ENCODE results near the gene QSER1.
"Not testable (repeated sequence)": the region's sequence is repeated elsewhere in the genome, so short reads cannot be mapped to it uniquely, and the experiment has no call there.

QSER1 gene

GRCh38 chr11:32937283-32937682 lies 44.7 kb downstream of the QSER1 start:
- not testable (repeated sequence) for DNase-seq

GRCh38 chr11:32939046-32939445 lies 46.4 kb downstream of the QSER1 start:
- no peak for DNase-seq

GRCh38 chr11:32939866-32940265 lies 47.3 kb downstream of the QSER1 start:
- no peak for DNase-seq

GRCh38 chr11:32940865-32941264 lies 48.3 kb downstream of the QSER1 start:
- DNase-seq = no peak

- no peak for DNase-seq
These were observed 55.4 kb downstream of the QSER1 start for GRCh38 chr11:32947978-32948377.

DNA sequence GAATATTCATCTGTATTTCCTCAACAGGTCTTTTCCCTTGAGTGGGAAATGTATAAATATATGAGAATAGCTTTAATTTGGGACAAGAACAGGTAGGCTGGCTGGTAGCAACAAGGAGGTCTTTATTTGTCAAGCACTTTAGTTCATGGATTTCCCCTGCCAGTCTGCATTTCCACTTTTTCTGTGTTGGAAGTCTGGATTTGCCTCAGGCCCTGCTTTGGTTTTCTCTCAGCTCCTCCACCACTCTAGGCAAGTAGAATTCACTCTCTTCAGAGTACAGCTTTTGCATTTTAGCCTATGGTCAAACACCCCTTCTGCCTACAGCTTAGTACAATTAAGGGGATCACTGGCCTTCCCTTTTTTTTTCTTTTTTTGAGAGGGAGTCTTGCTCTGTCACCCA lies 57.1 kb downstream of the QSER1 start:
- no peak for DNase-seq

DNA sequence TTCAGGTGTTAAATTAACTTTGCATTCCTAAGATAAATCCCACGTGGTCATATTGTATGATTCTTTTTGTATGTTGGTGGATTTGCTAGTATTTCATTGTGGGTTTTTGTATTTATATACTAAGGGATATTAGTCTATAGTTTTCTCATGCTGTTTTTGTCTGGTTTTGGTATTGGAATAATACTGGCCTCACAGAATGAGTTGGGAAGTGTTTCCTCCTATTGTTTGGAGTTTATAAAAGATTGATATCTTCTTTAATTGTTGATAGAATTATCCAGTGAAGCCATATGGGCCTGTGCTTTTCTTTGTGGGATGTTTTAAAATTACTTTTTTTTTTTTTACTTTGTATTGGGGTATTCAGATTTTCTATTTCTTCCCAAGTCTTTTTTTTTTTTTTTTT lies 59.8 kb downstream of the QSER1 start:
- DNase-seq = no peak

DNA sequence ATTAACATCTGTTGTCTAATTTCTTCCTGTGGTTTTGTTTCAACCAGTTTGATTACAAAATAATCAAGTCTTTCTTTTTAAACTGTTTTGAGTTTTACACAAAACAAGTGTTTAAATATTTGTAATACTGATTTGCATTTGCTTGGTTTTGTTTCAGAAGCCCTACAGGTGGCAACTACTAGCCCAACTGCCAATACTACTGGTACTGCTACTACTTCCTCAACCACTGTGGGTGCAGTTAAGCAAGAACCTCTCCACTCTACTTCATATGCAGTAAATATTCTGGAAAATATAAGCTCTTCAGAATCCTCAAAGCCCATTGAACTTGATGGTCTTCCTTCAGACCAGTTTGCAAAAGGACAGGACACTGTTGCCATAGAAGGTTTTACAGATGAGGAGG lies 61.1 kb downstream of the QSER1 start:
- DNase-seq = no peak

DNA sequence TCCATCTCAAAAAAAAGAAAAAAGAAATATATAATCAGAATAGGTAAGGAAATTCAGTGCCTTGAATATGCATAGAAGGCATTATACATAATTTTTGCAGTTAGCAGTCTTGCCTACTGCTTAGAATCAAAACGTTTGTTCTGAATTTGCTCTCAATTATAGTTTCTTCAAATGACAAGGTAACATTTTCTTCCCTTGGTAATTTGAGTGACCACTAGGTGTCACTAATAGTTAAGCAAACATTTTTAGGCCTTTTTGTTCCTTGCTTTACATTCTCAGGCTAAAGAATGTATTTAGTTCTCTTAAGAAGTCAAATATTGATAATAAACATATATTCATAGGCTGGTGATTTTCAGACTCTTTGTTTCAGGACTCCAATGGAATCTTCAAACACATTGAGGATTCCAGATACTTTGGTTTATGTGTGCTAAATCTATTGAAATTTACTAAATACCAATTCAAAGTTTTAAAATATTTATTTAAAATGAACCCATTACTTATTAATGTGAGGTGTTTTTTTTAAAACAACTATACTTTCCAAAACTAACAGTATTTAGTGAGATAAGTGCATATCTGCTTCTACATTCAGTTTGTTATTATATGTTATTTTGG lies 68.0 kb downstream of the QSER1 start:
- DNase-seq = peak; percentile 24 to 55

- no peak for DNase-seq
These were observed 69.4 kb downstream of the QSER1 start for GRCh38 chr11:32962016-32962415.

DNA sequence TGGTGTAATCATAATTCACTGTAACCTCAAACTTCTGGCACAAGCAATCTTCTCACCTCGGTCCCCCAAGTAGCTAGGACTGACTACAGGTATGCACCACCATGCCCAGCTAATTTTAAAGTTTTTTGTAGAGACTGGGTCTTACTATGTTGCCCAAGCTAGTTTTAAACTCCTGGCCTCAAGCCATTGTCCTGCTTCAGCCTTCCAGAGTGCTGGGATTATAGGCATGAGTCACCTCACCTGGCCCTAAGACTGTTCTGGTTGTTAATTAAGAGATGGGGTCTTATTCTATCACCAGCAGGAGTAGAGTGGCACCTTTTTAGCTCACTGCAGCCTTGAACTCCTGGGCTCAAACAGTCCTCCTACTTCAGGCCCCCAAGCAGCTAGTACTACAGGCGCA lies 71.1 kb downstream of the QSER1 start:
- no peak for DNase-seq

DNA sequence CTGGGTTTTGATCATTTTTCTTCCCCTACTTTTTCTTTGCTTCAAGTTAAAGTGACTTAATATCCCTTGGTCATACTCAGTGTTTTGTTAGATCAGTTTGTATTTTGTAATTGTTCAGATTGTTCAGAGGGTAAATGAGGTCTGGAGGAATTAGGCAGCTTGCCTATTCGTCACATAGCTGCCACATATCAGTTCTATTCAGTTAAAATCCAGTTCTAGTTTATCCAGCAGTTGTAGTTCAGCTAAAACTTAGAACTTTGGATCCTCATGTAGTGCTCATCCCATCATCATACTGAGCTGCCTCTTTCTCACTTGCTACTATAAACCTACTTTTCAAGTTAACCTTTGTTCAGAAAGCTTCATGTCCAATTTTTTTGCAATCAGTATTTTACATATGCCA lies 75.9 kb downstream of the QSER1 start:
- no peak for DNase-seq

GRCh38 chr11:32972233-32972632 lies 79.6 kb downstream of the QSER1 start:
- not testable (repeated sequence) for DNase-seq

GRCh38 chr11:32972781-32973180 lies 80.2 kb downstream of the QSER1 start:
- DNase-seq = no peak

- no peak for DNase-seq
These were observed 90.0 kb downstream of the QSER1 start for GRCh38 chr11:32982626-32983025.

- DNase-seq = no peak
These were observed 90.9 kb downstream of the QSER1 start for GRCh38 chr11:32983506-32983905.

GRCh38 chr11:32985600-32985999 lies 93.0 kb downstream of the QSER1 start:
- no peak for DNase-seq

DNA sequence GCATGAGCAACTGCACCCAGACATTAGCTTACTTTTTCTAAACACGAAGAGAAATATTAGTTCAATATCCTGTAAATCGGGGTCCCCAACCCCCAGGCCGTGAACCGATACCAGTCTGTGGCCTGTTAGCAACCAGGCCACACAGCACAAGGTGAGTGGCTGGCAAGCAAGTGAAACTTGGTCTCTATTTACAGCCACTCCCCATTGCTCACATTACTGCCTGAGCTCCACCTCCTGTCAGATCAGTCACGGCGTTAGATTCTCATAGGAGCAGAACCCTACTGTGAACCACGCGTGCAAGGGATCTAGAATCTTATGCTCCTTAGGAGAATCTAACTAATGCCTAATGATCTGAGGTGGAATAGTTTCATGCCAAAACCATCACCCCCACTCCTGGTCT lies 95.2 kb downstream of the QSER1 start:
- DNase-seq = no peak

GRCh38 chr11:32990481-32990880 lies 97.9 kb downstream of the QSER1 start:
- no peak for DNase-seq

DNA sequence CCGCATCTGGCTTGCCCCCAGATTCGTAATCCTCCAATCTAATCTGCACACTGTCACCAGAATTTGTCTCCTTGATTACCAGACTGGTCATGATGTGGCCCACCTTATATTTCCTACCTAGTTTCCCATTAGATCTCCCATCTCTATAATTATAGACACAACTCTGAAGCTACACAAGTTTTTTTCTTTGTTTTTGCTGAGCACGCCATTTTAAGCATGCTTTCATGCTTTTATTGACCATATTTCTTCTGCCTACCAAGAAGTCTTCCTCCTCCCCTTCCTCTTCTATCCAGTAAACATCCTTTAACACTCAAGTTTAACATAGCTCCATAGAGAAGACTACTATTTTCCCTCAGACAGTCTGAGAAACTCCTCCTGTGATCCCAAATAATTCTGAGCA lies 98.8 kb downstream of the QSER1 start:
- DNase-seq = no peak

GRCh38 chr11:32991898-32992297 lies 99.3 kb downstream of the QSER1 start:
- no peak for DNase-seq

DNA sequence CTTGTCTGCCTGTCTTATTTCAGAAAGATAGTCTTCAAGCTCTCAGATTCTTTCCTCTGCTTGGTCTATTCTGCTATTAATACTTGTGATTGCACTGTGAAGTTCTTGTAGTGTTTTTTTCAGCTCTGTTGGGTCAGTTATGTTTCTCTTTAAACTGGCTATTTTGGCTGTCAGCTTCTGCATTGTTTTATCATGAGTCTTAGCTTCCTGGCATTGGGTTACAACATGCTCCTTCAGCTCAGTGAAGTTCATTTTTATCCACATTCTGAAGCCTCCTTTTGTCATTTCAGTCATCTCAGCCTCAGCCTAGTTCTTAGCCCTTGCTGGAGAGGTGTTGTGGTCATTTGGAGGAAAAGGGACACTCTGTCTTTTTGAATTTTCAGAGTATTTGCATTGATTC lies 107.6 kb downstream of the QSER1 start:
- DNase-seq = no peak

- no peak for DNase-seq
These were observed 108.7 kb downstream of the QSER1 start for GRCh38 chr11:33001281-33001680.

GRCh38 chr11:33001751-33002542 lies 109.3 kb downstream of the QSER1 start:
- DNase-seq = no peak

DNA sequence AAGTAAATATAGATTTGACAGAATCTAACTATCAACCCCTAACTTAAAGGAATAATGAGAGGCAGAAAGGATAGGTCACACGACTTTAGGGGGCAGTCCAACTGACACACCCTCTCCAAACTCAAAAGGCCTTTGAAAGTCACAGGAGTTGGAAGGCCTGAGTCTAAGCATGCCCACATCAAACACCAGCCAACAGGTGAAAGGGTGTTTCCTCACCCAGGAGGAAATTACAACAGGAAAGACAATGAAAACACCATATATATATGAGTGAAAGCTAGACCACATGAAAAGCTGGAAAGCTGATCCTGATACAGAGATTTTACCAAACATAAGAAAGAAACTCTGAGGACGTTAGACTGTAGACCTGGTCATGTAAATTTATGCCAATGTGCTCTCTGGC lies 112.6 kb downstream of the QSER1 start:
- DNase-seq = no peak
